Astrocyte (in vitro differentiated cells and primary cell): ENCODE results near the gene FEM1C.

ENCODE experiments used
- CTCF ChIP-seq: IDR thresholded peaks from 2 replicates; pipeline ENCODE4 v1.5.1; 2011; ENCODE audit warnings: low read depth, mild to moderate bottlenecking, inconsistent platforms, low read length, moderate library complexity; ENCODE audit not compliant: insufficient read depth
- EZH2 ChIP-seq: IDR thresholded peaks from 2 replicates; pipeline ENCODE4 v1.6.1; 2012; ENCODE audit warnings: mild to moderate bottlenecking, low read length, inconsistent platforms; ENCODE audit not compliant: insufficient read depth

DNA sequence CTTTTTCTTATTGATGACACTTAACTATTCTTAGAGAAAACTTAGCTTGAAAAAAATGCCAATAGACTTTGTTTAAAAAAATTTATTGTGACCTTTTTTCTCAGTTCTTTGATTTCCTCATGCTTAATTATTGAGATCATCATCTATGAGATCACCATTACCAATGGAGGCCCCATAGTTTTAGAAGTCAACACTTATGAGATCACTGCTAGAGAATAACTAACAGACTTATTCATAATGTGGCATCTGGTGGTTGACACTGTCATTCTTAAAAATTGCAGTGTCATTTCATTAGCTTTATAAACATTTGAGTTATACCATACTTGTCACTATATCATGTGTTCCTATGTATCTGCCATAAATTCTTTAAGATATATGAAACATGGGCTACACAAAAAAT, 14.9 kb upstream of the FEM1C start:
- TF ChIP-seq CTCF (no peak), EZH2 (no peak)
